ENCODE data around the gene UTP15.
A peak's percentile ranks its signal among the peaks of the same experiment; 100 is the strongest.

GRCh38 chr5:73630765-73631164 lies 65.2 kb downstream of the UTP15 start:
- TF ChIP-seq CTCF (IDR thresholded peaks at IDR 0.05; ENCODE audit: extremely low read depth in 1 of 2, insufficient read depth in 1 of 2, low read depth in 1 of 2, low read length in 2 of 2) (no peak), MAX (IDR thresholded peaks at IDR 0.05; ENCODE audit: insufficient read depth, insufficient read length) (no peak), JUN (IDR thresholded peaks at IDR 0.05; ENCODE audit: borderline replicate concordance, insufficient read depth, insufficient read length, low read depth) (no peak), POLR2A (IDR thresholded peaks at IDR 0.05; ENCODE audit: low read depth, low read length) (no peak), POLR2AphosphoS5 (IDR thresholded peaks at IDR 0.05; ENCODE audit: insufficient read depth, low read depth, low read length) (no peak), GATA2 (IDR thresholded peaks at IDR 0.05; ENCODE audit: insufficient read depth, insufficient read length, low read depth, low read length) (peak; percentile 16), MYC (IDR thresholded peaks at IDR 0.05; ENCODE audit: low read depth, low read length) (no peak), EZH2 (IDR thresholded peaks at IDR 0.05; ENCODE audit: borderline replicate concordance, low read depth, low read length, severe bottlenecking) (no peak)

Data from endothelial cell of umbilical vein (primary cell).